Forelimb muscle (tissue), 1 donor: ENCODE measurements around the gene SRGN. TPM values are rescaled to one million over a fixed set of nuclear protein-coding genes. Genes with fewer than 3 reads are reported as not detected.
"Not testable (repeated sequence)": the region's sequence is repeated elsewhere in the genome, so short reads cannot be mapped to it uniquely, and the experiment has no call there.

Experiments used
- DNase-seq: peaks from one replicate; pipeline ENCODE4 v3.0.0-alpha.2; 2013; ENCODE audit warnings: low read depth
- polyA plus RNA-seq: library from polyadenylated mRNA; unstranded; fragments of 120-200 nt; gene quantifications from one replicate; pipeline ENCODE4 v1.2.1, GENCODE V29; 2013; ENCODE audit not compliant: insufficient read length

The SRGN gene
- polyA plus RNA-seq, 1 donor, result 23.1 TPM

DNA sequence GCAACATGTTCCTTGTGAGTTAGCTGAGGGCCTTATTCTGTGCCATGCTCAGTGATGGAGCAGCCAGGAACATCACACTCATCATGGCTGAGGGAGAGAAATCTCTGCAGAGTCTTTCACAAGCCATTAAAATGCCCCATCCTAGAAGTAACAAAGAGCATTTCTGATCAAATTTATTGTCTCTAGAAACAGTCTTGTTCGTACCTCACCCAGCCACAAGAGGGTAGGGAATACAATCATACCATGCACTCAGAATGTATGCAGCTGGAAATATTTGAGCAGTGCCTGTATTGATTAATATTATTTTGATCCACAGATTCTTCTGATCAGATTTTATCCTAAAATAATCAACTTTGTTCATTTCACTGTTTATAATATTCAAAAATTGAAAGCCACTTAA is 53.4 kb downstream of the SRGN start:
- no peak for DNase-seq

- not testable (repeated sequence) for DNase-seq
Measured at GRCh38 chr10:69142074-69142473, 54.2 kb downstream of the SRGN start.

DNA sequence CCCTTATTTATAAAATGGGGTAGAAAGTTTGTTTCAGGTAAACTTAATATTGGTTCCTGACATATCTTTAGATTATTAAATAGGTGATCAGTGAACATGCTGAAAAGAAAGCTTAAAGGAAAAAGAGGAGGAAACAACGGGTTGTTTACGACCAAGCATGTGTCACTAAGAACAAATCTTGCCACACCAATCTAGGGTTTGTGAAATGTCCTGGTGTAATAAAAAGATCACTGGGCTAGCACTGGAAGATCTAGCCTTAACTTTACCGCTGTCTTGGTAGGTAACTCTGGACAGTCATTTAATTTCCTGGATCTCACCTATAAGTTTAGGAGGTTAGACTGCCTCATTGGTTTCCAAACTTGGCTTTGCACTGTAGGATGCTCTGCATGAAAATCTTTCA is 55.1 kb downstream of the SRGN start:
- DNase-seq, result no peak

DNA sequence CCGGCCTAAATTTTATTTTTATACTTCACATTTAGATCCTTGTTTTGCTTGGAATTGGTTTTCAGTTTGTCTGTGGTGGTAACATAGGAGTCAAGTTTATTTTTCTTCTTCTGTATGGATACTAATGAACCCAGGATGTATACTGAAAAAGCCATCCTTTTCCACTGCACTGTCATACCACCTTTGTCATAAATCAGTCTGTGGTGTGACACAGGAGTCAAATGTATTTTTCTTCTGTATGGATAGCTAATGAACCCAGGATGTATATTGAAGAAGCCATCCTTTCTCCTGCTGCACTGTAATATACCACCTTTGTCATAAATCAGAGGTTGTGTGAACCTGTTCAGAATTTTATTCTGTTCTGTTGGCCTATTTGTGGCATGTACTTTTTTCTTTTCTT is 57.4 kb downstream of the SRGN start:
- no peak for DNase-seq

DNA sequence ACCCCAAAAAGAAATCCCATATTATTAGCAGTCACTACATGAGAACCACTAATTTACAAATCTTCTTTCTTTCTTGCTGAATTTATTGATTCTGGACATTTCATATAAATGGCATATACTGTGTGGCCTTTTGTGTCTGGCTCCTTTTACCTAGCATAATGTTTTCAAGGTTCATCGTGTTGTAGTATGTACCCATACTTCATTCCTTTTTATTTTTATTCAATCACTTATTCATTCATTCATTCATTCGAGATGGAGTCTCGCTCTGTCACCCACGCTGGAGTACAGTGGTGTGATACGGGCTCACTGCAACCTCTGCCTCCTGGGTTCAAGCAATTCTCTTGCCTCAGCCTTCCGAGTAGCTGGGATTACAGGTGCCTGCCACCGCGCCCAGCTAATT is 58.0 kb downstream of the SRGN start:
- DNase-seq, result no peak

DNA sequence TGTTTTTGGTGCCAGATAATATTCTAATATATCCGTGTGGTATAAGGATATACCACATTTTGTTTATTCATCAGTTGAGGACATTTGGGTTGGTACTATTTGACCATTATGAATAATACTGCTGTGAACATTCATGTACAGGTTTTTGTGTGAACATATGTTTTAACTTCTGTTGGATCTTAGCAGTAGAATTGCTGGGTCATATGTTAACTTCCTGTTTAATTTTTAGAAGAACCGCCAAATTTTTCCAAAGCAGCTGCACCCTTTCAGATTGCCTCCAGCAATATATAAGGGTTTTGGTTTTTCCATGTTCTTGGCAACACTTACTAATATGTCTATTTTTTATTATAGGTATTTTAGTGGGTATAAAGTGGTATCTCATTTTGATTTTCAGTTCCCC is 58.9 kb downstream of the SRGN start:
- no peak for DNase-seq

- no peak for DNase-seq
Measured at GRCh38 chr10:69151984-69152383, 64.1 kb downstream of the SRGN start.

DNA sequence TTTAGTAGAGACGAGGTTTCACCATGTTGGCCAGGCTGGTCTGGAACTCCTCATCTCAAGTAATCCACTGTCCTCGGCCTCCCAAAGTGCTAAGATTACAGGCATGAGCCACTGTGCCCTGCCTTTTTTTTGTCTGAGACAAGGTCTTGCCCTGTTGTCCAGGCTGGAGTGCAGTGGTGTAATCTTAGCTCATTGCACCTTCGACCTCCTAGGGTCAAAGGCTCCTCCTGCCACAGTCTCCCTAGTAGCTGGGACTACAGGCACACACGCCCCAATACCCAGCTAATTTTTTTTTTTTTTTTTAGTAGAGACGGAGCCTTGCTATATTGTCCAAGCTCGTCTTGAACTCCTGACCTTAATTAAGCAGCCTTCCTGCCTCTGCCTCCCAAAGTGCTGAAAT is 65.3 kb downstream of the SRGN start:
- DNase-seq, result no peak

Other genes starting within 250 kb of the SRGN start
- gene DDX50, start 186.8 kb upstream of the SRGN start, polyA plus RNA-seq, result 45.8 TPM
- gene DDX21, start 131.9 kb upstream of the SRGN start, polyA plus RNA-seq, result 43.1 TPM
- 23.4 TPM for gene KIFBP, start 99.3 kb upstream of the SRGN start, polyA plus RNA-seq
- gene VPS26A, start 36.1 kb downstream of the SRGN start, polyA plus RNA-seq, result 41.6 TPM
- 30.0 TPM for gene SUPV3L1, start 92.1 kb downstream of the SRGN start, polyA plus RNA-seq
- not detected for gene HKDC1, start 132.2 kb downstream of the SRGN start, polyA plus RNA-seq
- 28.6 TPM for gene HK1, start 190.4 kb downstream of the SRGN start, polyA plus RNA-seq